Activated T-cell treated with anti-CD3 and anti-CD28 coated beads for 48 hours (primary cell): ENCODE measurements around the gene TNIP2.
"Not testable (repeated sequence)": the region's sequence is repeated elsewhere in the genome, so short reads cannot be mapped to it uniquely, and the experiment has no call there.

Experiments used
- DNase-seq: peaks from one replicate; pipeline ENCODE4 v3.0.0-alpha.2; 2020; ENCODE audit warnings: low read depth

TNIP2 gene

GRCh38 chr4:2744576-2745270 is 11.4 kb downstream of the TNIP2 start:
- DNase-seq, result no peak

- no peak for DNase-seq
These were observed 12.4 kb downstream of the TNIP2 start for GRCh38 chr4:2743518-2744445.

GRCh38 chr4:2742823-2743517 is 13.2 kb downstream of the TNIP2 start:
- no peak for DNase-seq

DNA sequence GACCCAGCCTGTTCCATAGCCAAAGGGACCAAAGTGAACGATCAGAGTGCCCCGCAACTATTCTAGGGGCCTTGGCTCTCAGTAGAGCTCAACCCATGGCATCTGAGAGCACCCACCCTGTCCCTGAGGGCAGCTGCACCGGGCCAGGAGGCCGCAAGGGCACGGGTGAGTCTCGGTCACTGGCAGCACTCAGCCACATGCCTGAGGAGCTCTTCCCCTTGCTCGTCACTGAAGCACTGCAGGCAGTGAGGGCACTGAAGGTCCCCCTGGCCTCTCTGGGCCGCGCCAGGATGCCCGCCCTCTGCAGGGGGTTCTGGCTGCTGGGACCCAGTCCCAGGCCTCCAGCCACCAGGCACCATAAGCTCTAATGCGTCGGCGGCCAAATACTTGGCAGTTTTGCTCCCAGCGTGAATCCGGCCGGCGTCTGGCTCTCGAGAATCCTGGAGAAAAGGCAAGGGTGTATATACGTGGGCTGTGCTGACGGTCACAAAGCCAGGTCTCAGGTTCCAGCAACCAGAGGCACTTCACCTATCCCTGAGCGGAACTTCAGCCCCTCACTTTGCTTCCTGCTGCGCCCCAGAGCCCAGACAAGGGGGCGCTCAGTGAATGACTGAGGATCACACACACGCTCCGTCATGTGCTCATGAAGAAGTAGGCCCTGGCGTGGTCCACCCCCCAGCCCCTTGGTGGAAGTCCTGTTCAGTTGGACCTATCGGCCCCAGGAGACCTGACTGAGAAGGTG is 13.9 kb downstream of the TNIP2 start:
- DNase-seq, result no peak

DNA sequence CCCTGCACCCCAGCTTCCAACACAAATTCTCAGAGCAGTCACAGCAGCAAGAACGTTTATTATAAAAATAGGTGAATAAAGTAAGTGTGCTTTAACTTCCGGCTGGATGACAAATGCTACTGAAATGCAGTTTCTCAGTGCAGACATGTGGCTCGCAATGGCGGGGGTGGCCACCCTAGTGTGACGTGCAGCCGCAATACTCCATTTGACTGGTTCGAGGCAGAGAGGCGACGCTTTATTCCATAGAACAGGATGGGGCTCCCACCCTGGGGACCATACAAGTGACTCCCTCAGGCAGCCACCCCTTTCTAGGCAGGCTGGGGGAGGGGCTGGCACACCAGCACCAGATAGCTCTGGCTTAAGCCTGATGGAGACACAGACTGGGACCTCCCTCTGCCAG is 14.5 kb downstream of the TNIP2 start:
- DNase-seq, result no peak

DNA sequence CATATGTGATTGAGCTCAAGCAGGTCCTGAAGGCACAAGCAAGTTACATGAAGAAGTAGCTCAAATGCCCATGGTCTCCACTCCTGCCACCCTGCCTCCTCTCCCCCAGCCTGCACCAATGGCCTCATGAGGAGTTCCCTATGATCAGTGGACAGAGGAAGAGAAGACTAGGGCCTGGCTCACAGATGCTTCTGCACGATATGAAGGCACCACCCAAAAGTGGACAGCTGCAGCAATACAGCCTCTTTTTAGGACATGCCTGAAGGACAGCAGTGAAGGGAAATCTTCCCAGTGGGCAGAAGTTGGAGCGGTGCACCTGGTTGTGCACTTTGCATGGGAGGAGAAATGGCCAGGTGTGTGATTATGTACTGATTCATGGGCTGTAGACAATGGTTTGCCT is 17.8 kb downstream of the TNIP2 start:
- not testable (repeated sequence) for DNase-seq

DNA sequence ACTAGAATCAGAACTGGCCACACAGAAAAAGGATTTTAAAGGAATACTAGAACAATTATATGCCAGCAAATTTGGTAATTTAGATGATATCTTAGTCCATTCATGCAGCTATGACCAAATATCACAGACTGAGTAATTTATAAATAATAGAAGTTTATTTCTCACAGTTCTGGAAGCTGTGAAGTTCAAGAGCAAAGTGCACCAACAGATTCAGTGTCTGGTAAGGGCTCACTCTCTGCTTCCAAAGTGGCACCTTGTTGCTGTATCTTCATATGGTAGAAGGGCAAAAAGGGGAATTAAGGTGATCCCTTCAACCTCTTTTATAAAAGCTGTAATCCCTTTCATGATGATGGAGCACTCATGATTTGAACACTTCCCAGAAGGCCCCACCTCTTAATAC is 20.3 kb downstream of the TNIP2 start:
- DNase-seq, result no peak

DNA sequence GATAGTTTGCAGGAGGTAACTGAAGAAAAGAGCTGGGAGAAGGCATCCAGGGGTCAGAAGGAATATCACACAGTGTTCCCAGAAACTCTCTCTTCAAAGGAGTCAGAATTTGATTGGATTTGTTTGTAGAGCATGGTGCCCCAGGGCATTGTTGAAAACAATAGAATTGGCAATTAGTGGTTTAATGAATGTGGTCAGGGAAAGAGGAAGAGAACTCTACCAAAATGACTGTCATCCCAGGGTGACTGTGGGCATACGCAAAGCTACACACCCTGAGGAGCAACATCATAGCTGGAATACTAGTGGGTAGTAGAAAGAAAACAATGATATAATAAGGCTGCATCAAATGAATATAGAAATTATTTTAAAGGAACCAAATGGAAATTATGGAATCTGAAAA is 21.5 kb downstream of the TNIP2 start:
- no peak for DNase-seq

GRCh38 chr4:2733844-2734574 is 22.1 kb downstream of the TNIP2 start:
- no peak for DNase-seq

DNA sequence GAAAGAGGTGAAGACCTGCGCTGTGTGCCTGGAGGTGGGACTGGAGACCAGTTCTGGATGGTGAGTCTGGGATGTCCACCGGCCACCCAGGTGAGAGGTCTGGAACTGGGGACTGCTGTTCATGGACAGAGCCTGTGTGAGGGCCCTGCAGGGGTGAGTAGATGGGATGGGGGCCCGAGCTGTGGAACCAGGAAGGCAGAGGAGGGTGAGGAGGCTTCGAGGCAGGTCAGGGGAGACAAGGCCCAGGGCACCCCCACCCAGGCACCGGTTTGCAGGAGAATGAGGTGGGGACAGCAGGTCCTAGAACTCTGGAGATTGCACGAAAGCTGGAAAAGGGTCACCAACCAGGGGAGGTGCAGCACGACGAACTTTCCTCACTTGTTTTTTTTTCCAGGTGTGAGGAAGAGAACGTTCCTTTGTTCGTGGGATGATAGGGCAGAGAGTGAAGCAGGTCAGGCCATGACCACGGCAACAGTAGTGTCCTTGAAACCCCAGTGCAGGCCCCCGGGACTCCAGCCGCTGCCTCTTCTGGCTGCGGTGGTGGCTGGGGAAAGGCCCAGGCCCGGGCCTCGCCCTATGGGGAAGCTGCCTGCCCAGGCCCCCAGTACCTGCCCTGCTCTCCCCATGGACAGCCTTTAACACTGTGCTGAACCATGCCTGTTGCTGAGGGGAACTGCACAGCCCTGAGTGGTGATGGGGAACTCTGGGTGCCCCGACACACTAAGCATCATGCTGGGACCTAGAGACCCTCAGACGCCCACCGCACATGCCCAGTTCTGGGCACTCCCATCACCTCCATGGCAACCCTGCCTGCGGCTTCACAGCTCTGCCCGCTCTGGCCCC is 22.9 kb downstream of the TNIP2 start:
- no peak for DNase-seq

DNA sequence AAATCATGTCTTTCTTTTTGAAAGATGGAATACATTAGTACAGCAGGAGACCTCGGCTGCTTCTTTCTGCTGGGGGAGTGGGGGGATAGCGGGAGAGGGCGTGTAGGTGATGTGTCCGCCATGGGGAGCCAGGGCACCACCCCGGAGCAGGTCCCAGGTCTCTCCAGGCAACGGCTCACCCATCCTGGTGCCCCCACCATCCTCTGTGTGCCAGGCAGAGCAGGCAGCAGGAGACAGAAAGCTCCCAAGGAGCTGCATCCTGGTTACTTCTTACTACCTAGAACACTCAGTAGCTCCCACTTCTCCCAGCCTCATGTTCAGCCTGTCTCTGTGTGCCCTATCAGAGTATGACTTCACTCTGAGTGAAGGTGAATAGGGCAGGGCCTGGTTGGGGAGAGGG is 23.6 kb downstream of the TNIP2 start:
- no peak for DNase-seq

DNA sequence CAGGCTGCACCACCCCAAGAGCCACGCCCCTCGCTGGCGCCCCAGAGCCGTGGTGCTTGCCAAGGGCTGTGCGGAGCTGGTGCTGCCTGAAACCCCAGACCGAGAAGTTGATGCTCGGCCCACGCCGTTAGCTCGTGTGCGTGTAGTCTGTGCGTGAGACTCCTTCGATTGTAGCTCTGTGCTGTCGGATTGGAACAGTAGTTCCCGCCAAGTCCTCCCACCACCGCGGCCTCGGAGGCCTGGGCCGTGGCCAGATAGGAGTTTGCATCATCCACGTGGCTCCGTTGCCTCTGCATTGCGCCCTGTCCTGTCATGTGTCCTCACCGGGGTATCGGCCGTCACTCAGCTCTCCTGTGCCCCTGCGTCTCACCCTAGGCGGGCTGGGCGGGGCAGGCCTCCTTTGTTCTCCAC is 24.2 kb downstream of the TNIP2 start:
- DNase-seq, result no peak

DNA sequence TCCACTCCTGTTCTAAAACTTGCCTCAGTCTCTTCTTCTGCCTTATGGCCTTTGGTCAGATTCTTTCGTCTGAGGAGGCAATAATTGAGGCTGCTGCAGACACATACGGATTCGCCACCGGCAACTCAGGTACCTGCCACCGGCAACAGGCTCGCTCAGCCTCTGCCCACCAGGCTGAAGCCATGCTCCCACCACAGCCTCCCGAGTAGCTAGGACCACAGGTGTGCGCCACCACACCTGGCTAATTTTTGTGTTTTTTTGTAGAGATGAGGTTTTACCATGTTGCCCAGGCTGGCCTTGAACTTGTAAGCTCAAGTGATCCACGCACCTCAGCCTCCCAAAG is 26.6 kb downstream of the TNIP2 start:
- no peak for DNase-seq

DNA sequence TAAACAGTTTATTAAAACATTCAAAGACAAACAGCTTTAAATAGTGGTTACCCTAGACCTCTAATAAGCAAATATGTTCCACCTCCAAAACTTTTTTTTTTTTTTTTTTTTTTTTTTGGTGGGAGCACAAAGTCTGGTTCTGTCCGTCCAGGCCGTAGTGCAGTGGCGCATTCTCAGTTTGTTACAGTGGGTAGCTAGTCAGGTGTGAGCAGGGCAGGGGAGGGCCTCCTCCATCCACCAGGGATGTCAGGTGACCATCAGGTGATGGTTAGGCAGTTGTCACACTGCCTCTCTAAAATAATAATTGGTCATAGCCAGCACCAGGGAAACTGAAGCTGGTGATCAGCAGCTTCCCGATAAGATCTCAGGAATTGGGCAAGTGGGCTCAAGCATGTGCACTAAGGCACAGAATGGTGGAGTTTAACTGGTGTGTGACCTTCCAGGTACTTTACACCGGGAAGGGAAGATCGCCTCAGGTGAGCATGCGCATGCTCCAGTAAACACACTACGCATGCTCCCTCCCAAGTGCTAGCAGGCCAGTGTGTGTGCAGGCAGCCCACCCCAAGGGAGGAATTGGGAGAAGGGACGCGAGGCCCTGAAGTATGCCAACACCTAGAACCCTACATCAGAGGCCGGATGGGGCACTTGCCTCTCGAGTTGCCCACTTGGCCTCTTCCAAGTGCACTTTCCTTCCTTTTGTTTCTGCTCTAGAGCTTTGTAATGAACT is 27.2 kb downstream of the TNIP2 start:
- no peak for DNase-seq

- no peak for DNase-seq
These were observed 27.9 kb downstream of the TNIP2 start for GRCh38 chr4:2728221-2728620.

DNA sequence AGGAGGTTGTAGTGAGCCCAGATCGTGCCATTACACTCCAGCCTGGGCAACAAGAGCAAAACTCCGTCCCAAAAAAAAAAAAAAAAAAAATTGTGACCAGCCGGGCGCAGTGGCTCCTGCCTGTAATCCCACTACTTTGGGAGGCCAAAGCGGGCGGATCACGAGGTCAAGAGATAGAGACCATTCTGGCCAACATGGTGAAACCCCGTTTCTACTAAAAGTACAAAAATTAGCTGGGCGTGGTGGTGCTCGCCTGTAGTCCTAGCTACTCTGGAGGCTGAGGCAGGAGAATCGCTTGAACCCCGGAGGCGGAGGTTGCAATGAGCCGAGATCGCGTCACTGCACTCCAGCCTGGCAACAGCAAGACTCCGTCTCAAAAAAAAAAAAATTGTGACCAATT is 29.3 kb downstream of the TNIP2 start:
- not testable (repeated sequence) for DNase-seq

- DNase-seq, result no peak
These were observed 30.8 kb downstream of the TNIP2 start for GRCh38 chr4:2725380-2725779.

DNA sequence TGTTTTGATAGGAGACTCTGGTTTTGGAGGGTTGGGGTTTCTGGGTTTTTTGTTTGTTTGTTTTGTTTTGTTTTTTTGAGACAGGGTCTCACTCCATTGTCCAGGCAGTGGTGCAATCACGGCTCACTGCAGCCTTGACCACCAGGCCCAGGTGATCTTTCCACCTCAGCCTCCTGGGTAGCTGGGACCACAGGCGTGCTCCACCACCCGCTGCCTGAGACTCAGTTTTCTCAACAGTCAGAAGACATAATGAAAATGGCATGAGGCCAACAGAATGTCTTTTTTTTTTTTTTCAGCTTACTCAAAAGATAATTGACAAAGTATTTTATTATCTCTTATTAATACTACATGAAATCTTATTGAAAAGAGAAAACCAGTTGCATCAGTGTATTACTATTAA is 32.4 kb downstream of the TNIP2 start:
- DNase-seq, result no peak

GRCh38 chr4:2722033-2722432 is 34.1 kb downstream of the TNIP2 start:
- no peak for DNase-seq

DNA sequence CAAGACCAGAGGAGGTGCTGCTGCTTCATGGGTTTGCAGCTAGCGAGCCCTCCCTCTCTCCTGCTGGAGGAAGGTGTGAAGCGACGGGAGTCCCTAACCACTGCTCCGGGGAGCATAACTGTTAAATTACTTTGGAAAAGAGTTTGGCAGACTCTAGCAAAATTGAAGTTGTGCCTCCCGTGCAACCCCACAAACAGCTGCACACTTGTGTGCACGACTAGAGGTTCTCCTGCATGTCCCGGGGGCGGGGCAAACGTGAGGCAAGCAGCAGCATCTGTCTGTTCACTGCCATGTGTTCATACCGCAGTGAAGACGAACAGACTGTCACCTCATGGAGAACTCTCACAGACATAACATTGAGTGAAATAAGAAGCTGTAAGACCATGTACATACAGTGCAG is 34.5 kb downstream of the TNIP2 start:
- no peak for DNase-seq
